Epithelial cell of proximal tubule (primary cell): Measurements from ENCODE around the gene NDUFB8. TPM values are rescaled to one million over a fixed set of nuclear protein-coding genes. Genes with fewer than 3 reads are reported as not detected.

Experiments
- DNase-seq: peaks from one replicate; pipeline ENCODE4 v3.0.0-alpha.2; 2011; ENCODE audit warnings: low read depth
- H3K4me3 ChIP-seq: 2 replicates; pipeline ENCODE4 v1.5.1; 2011; ENCODE audit warnings: low read depth, mild to moderate bottlenecking, low read length
- total RNA-seq: library from RNA; depleted of rRNA; stranded (reverse); fragments of >200 nt; gene quantifications from 2 replicates; pipeline ENCODE4 v1.2.3, GENCODE V29; 2015
- TF ChIP-seq, protein P1 (sequence below): conservative IDR thresholded peaks from 2 replicates; pipeline ENCODE4 v1.5.1; 2012; ENCODE audit warnings: low read depth, mild to moderate bottlenecking, low read length

The NDUFB8 gene
- total RNA-seq, 1 donor from 2014 or later = 269 TPM

DNA sequence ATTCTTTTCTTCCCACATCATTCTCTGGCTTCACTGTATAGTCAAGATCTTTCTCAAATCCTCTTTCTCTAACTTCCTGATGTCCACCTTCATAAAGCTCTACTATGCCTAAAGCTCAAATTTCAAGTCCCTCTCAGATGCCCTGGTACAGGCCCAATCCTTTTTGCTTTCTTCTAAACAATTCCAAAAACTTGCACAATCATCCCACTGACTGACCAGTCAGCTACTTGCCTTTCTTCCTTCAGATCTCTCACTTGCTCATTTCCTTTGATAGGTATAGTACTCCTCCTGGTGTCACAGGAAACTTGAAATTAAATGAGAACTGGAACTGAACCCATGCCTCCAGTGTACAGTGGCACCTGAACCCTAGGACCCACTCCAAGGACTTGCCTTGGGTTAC lies 28.2 kb downstream of the NDUFB8 start:
- no peak overlapping the region for H3K4me3 ChIP-seq
- no peak for DNase-seq
- TF ChIP-seq, protein P1, sequence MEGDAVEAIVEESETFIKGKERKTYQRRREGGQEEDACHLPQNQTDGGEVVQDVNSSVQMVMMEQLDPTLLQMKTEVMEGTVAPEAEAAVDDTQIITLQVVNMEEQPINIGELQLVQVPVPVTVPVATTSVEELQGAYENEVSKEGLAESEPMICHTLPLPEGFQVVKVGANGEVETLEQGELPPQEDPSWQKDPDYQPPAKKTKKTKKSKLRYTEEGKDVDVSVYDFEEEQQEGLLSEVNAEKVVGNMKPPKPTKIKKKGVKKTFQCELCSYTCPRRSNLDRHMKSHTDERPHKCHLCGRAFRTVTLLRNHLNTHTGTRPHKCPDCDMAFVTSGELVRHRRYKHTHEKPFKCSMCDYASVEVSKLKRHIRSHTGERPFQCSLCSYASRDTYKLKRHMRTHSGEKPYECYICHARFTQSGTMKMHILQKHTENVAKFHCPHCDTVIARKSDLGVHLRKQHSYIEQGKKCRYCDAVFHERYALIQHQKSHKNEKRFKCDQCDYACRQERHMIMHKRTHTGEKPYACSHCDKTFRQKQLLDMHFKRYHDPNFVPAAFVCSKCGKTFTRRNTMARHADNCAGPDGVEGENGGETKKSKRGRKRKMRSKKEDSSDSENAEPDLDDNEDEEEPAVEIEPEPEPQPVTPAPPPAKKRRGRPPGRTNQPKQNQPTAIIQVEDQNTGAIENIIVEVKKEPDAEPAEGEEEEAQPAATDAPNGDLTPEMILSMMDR = no peak

DNA sequence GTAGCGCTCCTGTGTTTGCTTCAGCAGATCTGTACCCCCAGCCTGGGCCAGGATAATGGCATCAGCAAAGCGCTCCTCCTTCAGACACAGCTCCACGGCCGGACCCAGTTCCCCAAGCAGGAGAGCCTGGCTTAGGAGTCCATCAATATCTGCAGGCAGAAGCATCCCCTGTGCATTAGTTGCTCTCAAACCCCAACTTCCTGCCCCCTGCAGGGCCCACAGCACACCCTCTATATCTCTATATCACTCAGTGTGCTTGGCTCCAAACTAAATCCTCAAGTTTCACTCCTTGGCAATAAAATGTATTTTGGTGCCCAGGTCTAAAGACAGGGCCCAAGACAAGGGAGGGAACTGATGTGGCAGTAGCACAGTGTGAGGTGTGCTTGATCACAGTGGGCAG lies 31.6 kb downstream of the NDUFB8 start:
- H3K4me3 ChIP-seq = no peak overlapping the region
- TF ChIP-seq, protein P1 = no peak
- DNase-seq = no peak

DNA sequence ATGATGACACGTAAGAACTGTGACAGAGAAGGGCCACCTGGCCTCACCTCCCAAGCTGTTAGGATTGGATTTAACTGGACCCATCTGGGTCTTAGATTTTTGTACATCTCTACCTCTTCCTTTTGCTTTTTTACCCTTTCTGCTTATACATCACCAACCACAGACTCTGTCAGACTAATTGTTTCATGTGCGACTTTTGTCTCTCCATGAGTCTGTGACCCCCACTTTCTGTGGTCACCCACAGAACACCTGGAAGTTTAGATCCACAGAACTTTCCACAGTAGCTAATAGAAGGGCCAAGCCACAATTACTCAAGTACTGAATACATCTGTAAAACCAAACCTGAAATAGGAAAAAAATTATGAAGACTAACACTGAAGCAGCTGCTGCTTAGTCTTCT lies 33.1 kb downstream of the NDUFB8 start:
- no peak for DNase-seq
- no peak overlapping the region for H3K4me3 ChIP-seq
- TF ChIP-seq, protein P1 = no peak

DNA sequence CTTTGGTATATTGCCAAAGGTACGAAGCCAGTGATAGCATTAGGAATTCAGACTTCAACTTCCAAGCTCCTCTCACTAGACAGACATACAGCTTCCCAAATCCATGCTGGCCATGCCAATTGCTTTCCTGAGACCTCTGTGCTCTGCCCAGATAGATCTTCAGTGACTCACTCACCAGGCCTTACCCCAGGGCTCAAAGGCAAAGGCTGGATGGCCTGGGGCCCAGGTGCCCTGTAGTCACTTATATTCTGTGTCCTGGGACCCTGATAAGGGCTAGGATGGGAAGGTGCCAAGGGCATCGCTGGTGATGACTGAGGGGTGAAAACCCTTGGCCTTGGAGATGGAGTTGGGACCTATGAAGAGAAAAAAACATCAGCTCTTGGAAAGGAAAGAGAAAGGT lies 39.1 kb downstream of the NDUFB8 start:
- no peak overlapping the region for H3K4me3 ChIP-seq
- TF ChIP-seq, protein P1 = no peak

DNA sequence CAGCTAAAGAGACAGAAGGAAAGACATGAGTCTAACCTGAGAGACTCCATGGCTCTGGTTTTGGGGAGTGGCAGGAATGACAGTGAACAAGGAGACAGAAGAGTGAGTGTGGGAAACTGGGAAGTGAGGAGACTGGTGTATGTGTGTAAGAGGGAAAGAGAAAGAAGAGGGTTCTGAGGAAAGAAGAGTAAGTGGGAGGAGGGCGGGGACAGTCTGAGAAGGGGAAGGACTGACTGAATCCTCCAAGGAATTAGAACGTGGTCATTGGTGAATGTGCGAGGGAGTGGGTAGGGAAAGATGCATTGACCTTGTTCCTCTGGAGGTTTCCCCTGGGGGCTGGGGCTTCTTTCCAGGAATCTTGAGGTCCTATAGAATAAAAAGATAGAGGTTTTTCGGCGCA lies 40.3 kb downstream of the NDUFB8 start:
- no peak for DNase-seq
- no peak overlapping the region for H3K4me3 ChIP-seq
- TF ChIP-seq, protein P1 = no peak

More for the DNA sequence above, 39.1 kb downstream of the NDUFB8 start:
- DNase-seq = no peak

DNA sequence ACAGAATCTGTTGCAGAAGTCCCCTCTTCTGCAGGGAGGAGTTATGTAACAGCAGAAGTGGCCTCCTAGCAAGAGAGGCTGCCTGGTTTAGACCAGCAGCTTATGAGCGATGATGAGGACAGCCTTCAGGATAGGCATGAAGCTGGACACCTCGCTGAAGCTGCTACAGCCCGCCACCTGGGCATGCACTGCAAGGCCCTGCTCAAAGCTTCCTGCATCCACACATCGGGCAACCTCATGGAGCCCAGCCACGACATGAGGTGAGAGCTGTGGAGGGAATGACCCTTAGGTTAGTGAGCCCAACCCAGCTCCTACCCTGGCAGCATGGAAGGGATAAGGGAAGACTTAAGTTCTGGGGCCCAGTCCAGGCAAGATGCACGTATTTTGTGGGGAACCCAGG lies 42.1 kb downstream of the NDUFB8 start:
- no peak for DNase-seq

DNA sequence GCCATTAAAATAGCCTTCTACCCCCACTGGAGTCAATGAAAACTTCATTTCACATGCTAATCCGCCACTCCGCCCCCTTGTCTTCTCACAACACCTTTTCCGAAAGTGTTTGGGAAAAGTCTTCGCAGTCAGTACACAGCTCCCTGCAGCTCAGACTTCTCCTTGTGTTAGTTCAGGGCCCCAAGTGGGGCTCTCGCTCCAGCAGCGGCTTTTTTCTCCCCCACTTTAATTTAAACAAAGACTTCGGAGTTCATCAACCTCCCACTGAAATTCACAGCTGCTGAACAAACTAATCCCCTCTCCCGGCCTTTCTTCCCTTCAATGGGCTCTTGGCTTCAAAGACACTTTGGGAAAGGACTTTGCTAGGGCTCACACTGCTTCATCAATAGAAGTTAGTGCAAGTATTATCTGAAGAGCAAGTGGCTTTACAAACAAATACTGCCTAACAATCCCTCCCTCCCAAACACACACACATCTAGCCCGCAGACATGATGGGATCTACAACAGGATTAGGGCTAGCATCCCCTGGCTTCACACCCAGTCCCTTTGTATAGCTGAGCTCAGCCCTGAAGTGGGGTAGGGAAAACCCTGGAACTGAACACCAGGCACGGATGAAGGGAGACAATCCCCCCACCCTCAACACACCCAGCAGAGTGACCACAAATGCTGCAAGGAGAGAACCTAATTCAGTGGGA lies 43.7 kb downstream of the NDUFB8 start:
- no peak for DNase-seq
- H3K4me3 ChIP-seq = no peak overlapping the region
- TF ChIP-seq, protein P1 = no peak

More for the DNA sequence above, 42.1 kb downstream of the NDUFB8 start:
- H3K4me3 ChIP-seq = no peak overlapping the region
- TF ChIP-seq, protein P1 = no peak
